Measurements from ENCODE around the gene NOD1. TPM values are rescaled to one million over a fixed set of nuclear protein-coding genes. Genes with fewer than 3 reads are reported as not detected.
"Not testable (repeated sequence)": the region's sequence is repeated elsewhere in the genome, so short reads cannot be mapped to it uniquely, and the experiment has no call there.

Gene NOD1
- total and polyA plus RNA-seq, 11 donors = 5.3 to 28.8 (median 9.0) TPM

DNA sequence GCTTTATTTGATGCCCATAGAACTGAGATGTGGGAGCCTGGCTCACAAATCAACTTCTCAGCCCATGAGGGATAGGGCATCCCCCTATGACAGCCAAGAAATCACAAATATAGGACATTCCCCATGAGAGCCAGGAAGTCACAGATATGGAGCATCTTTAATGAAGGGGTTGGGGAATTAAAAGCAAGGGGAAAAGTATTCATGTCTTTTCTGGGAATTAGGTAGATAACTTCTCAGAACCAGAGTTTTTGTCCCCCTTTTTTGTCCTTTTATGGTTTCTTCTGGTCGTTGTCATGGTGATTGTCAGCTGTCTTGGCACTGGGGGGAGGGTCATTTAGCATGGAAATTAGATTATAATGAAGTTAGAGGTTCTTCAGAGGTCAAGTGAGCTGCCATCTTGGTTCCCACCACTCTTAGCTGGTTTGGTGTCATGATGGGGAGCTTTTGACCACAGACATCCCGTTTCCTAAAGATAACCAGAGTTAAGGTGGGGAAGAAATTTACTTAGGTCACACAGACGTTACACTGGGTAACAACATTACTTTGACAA, 56.9 kb downstream of the NOD1 start:
- peaks cover 0 to 29% (median 28%) of the 10 kb centered on the region in 9 donors for H3K36me3 ChIP-seq
- intact Hi-C loops (cut with DNase I) = loop anchor here in 1 of 10 donors (10.0 kb wide), 1 partner anchor 143 kb away; no protein-coding TSS in a partner anchor
- DNase-seq = no peak

DNA sequence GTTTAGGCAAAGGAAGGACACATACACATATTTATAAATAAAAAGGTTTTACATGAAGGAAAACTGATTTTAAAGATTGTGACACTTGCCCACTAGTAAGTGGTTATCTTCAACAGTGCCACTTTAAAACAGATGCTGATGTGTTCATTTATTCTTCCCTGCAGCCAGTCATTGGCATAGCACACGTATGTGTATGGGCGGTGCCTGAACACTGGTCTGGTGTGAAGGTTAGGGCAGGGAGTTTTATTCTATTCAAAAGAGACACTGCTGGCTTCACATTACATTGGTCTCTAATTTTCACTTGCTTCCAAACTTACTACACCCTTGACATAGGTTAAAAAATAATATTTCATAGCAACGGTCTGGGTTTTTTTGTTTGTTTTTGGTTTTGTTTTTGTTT, 57.9 kb downstream of the NOD1 start:
- intact Hi-C loops (cut with DNase I) = loop anchor here in 1 of 10 donors (10.0 kb wide), 1 partner anchor 144 kb away; no protein-coding TSS in a partner anchor
- no peak for DNase-seq
- peaks cover 0 to 20% (median 17%) of the 10 kb centered on the region in 9 donors for H3K36me3 ChIP-seq
- 81 to 88% (median 86%) methylated on average over 3 of the region's 3 CpGs for WGBS, 4 donors
- TF ChIP-seq POLR2A (IDR thresholded peaks at IDR 0.05) = no peak
- TF ChIP-seq, protein P1, sequence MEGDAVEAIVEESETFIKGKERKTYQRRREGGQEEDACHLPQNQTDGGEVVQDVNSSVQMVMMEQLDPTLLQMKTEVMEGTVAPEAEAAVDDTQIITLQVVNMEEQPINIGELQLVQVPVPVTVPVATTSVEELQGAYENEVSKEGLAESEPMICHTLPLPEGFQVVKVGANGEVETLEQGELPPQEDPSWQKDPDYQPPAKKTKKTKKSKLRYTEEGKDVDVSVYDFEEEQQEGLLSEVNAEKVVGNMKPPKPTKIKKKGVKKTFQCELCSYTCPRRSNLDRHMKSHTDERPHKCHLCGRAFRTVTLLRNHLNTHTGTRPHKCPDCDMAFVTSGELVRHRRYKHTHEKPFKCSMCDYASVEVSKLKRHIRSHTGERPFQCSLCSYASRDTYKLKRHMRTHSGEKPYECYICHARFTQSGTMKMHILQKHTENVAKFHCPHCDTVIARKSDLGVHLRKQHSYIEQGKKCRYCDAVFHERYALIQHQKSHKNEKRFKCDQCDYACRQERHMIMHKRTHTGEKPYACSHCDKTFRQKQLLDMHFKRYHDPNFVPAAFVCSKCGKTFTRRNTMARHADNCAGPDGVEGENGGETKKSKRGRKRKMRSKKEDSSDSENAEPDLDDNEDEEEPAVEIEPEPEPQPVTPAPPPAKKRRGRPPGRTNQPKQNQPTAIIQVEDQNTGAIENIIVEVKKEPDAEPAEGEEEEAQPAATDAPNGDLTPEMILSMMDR (IDR thresholded peaks at IDR 0.05) = no peak
- H3K27ac ChIP-seq = no peak overlapping the region
- no peaks in the 10 kb centered on the region for H3K9me3 ChIP-seq
- H3K27me3 ChIP-seq = no peaks in the 10 kb centered on the region
- no peak for ATAC-seq
- H3K4me1 ChIP-seq = peaks cover 0 to 5% (median 0%) of the 10 kb centered on the region in 12 donors
- no peak overlapping the region for H3K4me3 ChIP-seq

More for the DNA sequence above, 56.9 kb downstream of the NOD1 start:
- no peak for ATAC-seq
- H3K4me3 ChIP-seq = no peak overlapping the region
- no peak overlapping the region for H3K27ac ChIP-seq
- H3K4me1 ChIP-seq = peaks cover 0 to 11% (median 0%) of the 10 kb centered on the region in 12 donors
- 82 to 91% (median 90%) methylated on average over 3 of the region's 3 CpGs for WGBS, 4 donors
- TF ChIP-seq, protein P1 (IDR thresholded peaks at IDR 0.05) = no peak
- TF ChIP-seq POLR2A (IDR thresholded peaks at IDR 0.05) = no peak
- H3K9me3 ChIP-seq = no peaks in the 10 kb centered on the region
- H3K27me3 ChIP-seq = no peaks in the 10 kb centered on the region

DNA sequence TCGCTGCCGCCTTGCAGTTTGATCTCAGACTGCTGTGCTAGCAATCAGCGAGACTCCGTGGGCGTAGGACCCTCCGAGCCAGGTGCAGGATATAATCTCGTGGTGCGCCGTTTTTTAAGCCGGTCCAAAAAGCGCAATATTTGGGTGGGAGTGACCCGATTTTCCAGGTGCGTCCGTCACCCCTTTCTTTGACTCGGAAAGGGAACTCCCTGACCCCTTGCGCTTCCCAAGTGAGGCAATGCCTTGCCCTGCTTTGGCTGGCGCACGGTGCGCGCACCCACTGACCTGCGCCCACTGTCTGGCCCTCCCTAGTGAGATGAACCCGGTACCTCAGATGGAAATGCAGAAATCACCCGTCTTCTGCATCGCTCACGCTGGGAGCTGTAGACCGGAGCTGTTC, 58.5 kb downstream of the NOD1 start:
- not testable (repeated sequence) for H3K27ac ChIP-seq, H3K4me1 ChIP-seq, ATAC-seq, H3K4me3 ChIP-seq, H3K27me3 ChIP-seq, DNase-seq, H3K9me3 ChIP-seq
- 92 to 98% (median 93%) methylated on average over 12 to 22 of the region's 26 CpGs for WGBS, 4 donors
- intact Hi-C loops (cut with DNase I) = loop anchor here in 1 of 10 donors (10.0 kb wide), 1 partner anchor 145 kb away; no protein-coding TSS in a partner anchor
- H3K36me3 ChIP-seq = peaks cover 0 to 14% (median 11%) of the 10 kb centered on the region in 9 donors

DNA sequence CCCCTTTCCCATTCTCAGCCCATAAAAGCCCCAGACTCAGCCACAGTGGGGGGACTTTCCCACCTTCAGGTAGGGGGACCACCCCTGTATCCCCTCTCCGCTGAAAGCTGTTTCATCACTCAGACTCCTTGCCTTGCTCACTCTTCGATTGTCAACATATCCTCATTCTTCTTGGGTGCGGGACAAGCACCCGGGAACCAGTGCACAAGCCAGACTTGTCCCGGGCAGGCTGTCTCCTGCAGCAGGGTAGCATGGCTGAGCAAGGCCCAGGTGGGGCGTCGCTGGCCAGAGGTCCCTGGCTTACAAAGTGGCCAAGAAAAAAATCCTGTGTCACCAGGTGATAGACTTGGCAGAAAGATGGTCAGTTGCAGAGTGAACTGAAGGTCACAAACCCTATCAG, 64.7 kb downstream of the NOD1 start:
- Histone ChIP-seq H3K27ac (no peak overlapping the region), H3K27me3 (no peaks in the 10 kb centered on the region), H3K9me3 (peaks cover 0 to 9% (median 0%) of the 10 kb centered on the region in 12 donors), H3K36me3 (no peaks in the 10 kb centered on the region), H3K4me3 (no peak overlapping the region), H3K4me1 (peaks cover 0 to 14% (median 0%) of the 10 kb centered on the region in 12 donors)
- TF ChIP-seq, protein P1 (IDR thresholded peaks at IDR 0.05) = no peak
- TF ChIP-seq POLR2A (IDR thresholded peaks at IDR 0.05) = no peak
- DNase-seq = no peak
- intact Hi-C loops (cut with DNase I) = loop anchor here (1.0 to 5.0 kb wide), 6 partner anchors 137 to 252 kb away; no protein-coding TSS in a partner anchor
- 96 to 100% (median 98%) methylated on average over 7 of the region's 7 CpGs for WGBS, 4 donors
- no peak for ATAC-seq

All from heart left ventricle (tissue), 16 donors.